Esophagus squamous epithelium (tissue), 4 donors: ENCODE data around the gene NTSR2.

ENCODE experiments used
- POLR2A ChIP-seq, 4 donors: fragments of 450-650 bp; IDR thresholded peaks; one replicate each; pipeline ENCODE4 v1.6.1; 2017; ENCODE audit warnings: antibody characterized with exemption in 4 of 4, mild to moderate bottlenecking in 4 of 4, moderate library complexity in 3 of 4
- TF ChIP-seq, protein P1 (sequence below), 6 experiments: fragments of 450-650 bp in 4 of 6; fragments of 200-600 bp in 2 of 6; sonication (generic) in 2 of 6; IDR thresholded peaks; one replicate each; pipeline ENCODE4 v1.5.1; 2016 to 2019; ENCODE audit warnings: antibody characterized with exemption in 6 of 6, mild to moderate bottlenecking in 4 of 6, moderate library complexity in 4 of 6

DNA sequence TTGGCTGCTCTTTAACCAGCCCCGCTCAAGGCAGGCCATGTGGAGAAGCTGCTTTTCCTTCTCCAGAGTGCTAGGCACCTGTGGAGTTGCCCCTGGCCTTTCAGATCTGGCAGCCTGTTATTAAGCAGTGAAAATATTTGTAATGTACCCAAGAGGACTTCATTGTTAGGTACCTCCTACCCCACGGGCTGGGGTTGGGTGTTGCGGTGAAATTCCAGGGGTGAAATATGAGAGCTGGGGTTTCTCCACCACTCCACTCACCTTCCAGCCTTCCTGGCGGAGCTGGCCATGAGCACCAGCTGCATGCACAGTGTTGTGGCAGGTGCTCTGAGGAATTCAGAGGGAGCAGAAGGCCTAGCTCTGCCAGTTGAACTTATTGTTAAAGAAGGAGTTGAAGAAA is 39.1 kb downstream of the NTSR2 start:
- TF ChIP-seq, protein P1, sequence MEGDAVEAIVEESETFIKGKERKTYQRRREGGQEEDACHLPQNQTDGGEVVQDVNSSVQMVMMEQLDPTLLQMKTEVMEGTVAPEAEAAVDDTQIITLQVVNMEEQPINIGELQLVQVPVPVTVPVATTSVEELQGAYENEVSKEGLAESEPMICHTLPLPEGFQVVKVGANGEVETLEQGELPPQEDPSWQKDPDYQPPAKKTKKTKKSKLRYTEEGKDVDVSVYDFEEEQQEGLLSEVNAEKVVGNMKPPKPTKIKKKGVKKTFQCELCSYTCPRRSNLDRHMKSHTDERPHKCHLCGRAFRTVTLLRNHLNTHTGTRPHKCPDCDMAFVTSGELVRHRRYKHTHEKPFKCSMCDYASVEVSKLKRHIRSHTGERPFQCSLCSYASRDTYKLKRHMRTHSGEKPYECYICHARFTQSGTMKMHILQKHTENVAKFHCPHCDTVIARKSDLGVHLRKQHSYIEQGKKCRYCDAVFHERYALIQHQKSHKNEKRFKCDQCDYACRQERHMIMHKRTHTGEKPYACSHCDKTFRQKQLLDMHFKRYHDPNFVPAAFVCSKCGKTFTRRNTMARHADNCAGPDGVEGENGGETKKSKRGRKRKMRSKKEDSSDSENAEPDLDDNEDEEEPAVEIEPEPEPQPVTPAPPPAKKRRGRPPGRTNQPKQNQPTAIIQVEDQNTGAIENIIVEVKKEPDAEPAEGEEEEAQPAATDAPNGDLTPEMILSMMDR (IDR thresholded peaks at IDR 0.05): no peak
- TF ChIP-seq POLR2A (IDR thresholded peaks at IDR 0.05): no peak
